ENCODE results near the gene PRLHR. TPM values are rescaled to one million over a fixed set of nuclear protein-coding genes. Genes with fewer than 3 reads are reported as not detected.
A peak's percentile ranks its signal among the peaks of the same experiment; 100 is the strongest.

PRLHR gene
- total and polyA plus RNA-seq, 2 donors from 2014 or later, result not detected

- no peak for FAIRE-seq
- H3K9me3 ChIP-seq (ENCODE audit: control insufficient read depth in 2 of 3, insufficient read depth in 1 of 3, low read length in 3 of 3), result peaks cover 0 to 4% (median 0%) of the 10 kb centered on the region in 3 donors
- peak in 4 of 5 donors; percentile 63 to 85 (median 75) for DNase-seq
These were observed 30.8 kb downstream of the PRLHR start for GRCh38 chr10:118564652-118565051.

GRCh38 chr10:118564114-118564513, 31.3 kb downstream of the PRLHR start:
- Histone ChIP-seq H3K27ac (ENCODE audit: low read depth in 2 of 2, low read length in 2 of 2) (no peak overlapping the region), H3K4me3 (ENCODE audit: low read length in 3 of 3) (no peak overlapping the region), H3K9me3 (ENCODE audit: control insufficient read depth in 2 of 3, insufficient read depth in 1 of 3, low read length in 3 of 3) (peaks cover 0 to 4% (median 0%) of the 10 kb centered on the region in 3 donors), H3K27me3 (ENCODE audit: control insufficient read depth, insufficient read depth, low read length) (no peaks in the 10 kb centered on the region), H3K9ac (ENCODE audit: low read length in 3 of 3) (no peak overlapping the region), H3K36me3 (ENCODE audit: control insufficient read depth in 2 of 3, insufficient read depth in 3 of 3, low read length in 3 of 3) (no peaks in the 10 kb centered on the region), H3K4me1 (ENCODE audit: control insufficient read depth in 2 of 3, insufficient read depth in 2 of 3, low read depth in 1 of 3, low read length in 3 of 3) (no peaks in the 10 kb centered on the region)
- intact Hi-C loops (cut with DNase I), result loop anchor here (10.0 kb wide), 1 partner anchor 231 kb away; no protein-coding TSS in a partner anchor
- FAIRE-seq, result no peak
- TF ChIP-seq CTCF (IDR thresholded peaks at IDR 0.05; ENCODE audit: borderline replicate concordance, extremely low read depth, insufficient read depth), result no peak
- no peak for DNase-seq

More at GRCh38 chr10:118564652-118565051, 30.8 kb downstream of the PRLHR start:
- Histone ChIP-seq H3K27me3 (ENCODE audit: control insufficient read depth, insufficient read depth, low read length) (no peaks in the 10 kb centered on the region), H3K36me3 (ENCODE audit: control insufficient read depth in 2 of 3, insufficient read depth in 3 of 3, low read length in 3 of 3) (no peaks in the 10 kb centered on the region), H3K27ac (ENCODE audit: low read depth in 2 of 2, low read length in 2 of 2) (no peak overlapping the region), H3K9ac (ENCODE audit: low read length in 3 of 3) (no peak overlapping the region), H3K4me3 (ENCODE audit: low read length in 3 of 3) (no peak overlapping the region), H3K4me1 (ENCODE audit: control insufficient read depth in 2 of 3, insufficient read depth in 2 of 3, low read depth in 1 of 3, low read length in 3 of 3) (no peaks in the 10 kb centered on the region)
- intact Hi-C loops (cut with DNase I), result loop anchor here (5.0 to 10.0 kb wide), 2 partner anchors 158 to 230 kb away; no protein-coding TSS in a partner anchor
- TF ChIP-seq CTCF (IDR thresholded peaks at IDR 0.05; ENCODE audit: borderline replicate concordance, extremely low read depth, insufficient read depth), result peak; percentile 9

GRCh38 chr10:118563373-118563890, 32.0 kb downstream of the PRLHR start:
- no peaks in the 10 kb centered on the region for H3K27me3 ChIP-seq (ENCODE audit: control insufficient read depth, insufficient read depth, low read length)
- no peak for TF ChIP-seq CTCF (IDR thresholded peaks at IDR 0.05; ENCODE audit: borderline replicate concordance, extremely low read depth, insufficient read depth)
- DNase-seq (no peak), FAIRE-seq (no peak)
- no peak overlapping the region for H3K4me3 ChIP-seq (ENCODE audit: low read length in 3 of 3)
- intact Hi-C loops (cut with DNase I), result loop anchor here (10.0 kb wide), 1 partner anchor 231 kb away; no protein-coding TSS in a partner anchor
- no peaks in the 10 kb centered on the region for H3K36me3 ChIP-seq (ENCODE audit: control insufficient read depth in 2 of 3, insufficient read depth in 3 of 3, low read length in 3 of 3)
- peaks cover 0 to 4% (median 0%) of the 10 kb centered on the region in 3 donors for H3K9me3 ChIP-seq (ENCODE audit: control insufficient read depth in 2 of 3, insufficient read depth in 1 of 3, low read length in 3 of 3)
- H3K9ac ChIP-seq (ENCODE audit: low read length in 3 of 3), result no peak overlapping the region
- no peaks in the 10 kb centered on the region for H3K4me1 ChIP-seq (ENCODE audit: control insufficient read depth in 2 of 3, insufficient read depth in 2 of 3, low read depth in 1 of 3, low read length in 3 of 3)
- no peak overlapping the region for H3K27ac ChIP-seq (ENCODE audit: low read depth in 2 of 2, low read length in 2 of 2)
